Posterior cingulate gyrus (tissue), 11 donors: ENCODE data around the gene LINGO1.

Experiments used
- DNase-seq, 10 donors: peaks; one replicate each; pipeline versions ENCODE4 v3.0.0 to v3.0.0-alpha.2; 2020 to 2021; ENCODE audit warnings: mixed read lengths in 3 of 10
- intact Hi-C: fragments of 100-400 bp; cut with DNase I; formaldehyde crosslinking; loops from one replicate; pipeline ENCODE4 v1.15.1; 2023

LINGO1 gene

GRCh38 chr15:77632534-77633133 is at the start of gene LINGO1:
Gene LINGO1, minus strand, starts transcription at chr15:77632912. Its CDS starts 597 bp downstream, at chr15:77632315.
- intact Hi-C loops, result loop anchor here (1.0 to 10.0 kb wide), 4 partner anchors 55 to 242 kb away; no protein-coding TSS in a partner anchor
- peak in 9 of 10 donors; percentile 65 to 96 (median 72) for DNase-seq

GRCh38 chr15:77681362-77681761 is 48.6 kb upstream of the LINGO1 start:
- intact Hi-C loops, result no loop called here
- peak in 1 of 10 donors; percentile 12 for DNase-seq

GRCh38 chr15:77676569-77677375 is 44.1 kb upstream of the LINGO1 start:
- DNase-seq, result peak in 2 of 10 donors; percentile 57
- intact Hi-C loops, result no loop called here

- DNase-seq, result peak in 2 of 10 donors; percentile 62 to 80
- intact Hi-C loops, result no loop called here
Observed at GRCh38 chr15:77675806-77676415, 43.2 kb upstream of the LINGO1 start.

- intact Hi-C loops, result no loop called here
- DNase-seq, result peak in 3 of 10 donors; percentile 30 to 65 (median 53)
Observed at GRCh38 chr15:77674327-77674726, 41.6 kb upstream of the LINGO1 start.

- intact Hi-C loops, result no loop called here
- DNase-seq, result peak in 2 of 10 donors; percentile 72 to 85
Observed at GRCh38 chr15:77673866-77674265, 41.2 kb upstream of the LINGO1 start.

- intact Hi-C loops, result no loop called here
- DNase-seq, result peak in 2 of 10 donors; percentile 6 to 17
Observed at GRCh38 chr15:77672135-77672534, 39.4 kb upstream of the LINGO1 start.

GRCh38 chr15:77671362-77672056 is 38.8 kb upstream of the LINGO1 start:
- intact Hi-C loops, result no loop called here

GRCh38 chr15:77670558-77671361 is 38.0 kb upstream of the LINGO1 start:
- intact Hi-C loops, result no loop called here
- DNase-seq, result peak in 2 of 10 donors; percentile 39 to 81

More at GRCh38 chr15:77671362-77672056, 38.8 kb upstream of the LINGO1 start:
- peak in 2 of 10 donors; percentile 71 to 73 for DNase-seq

- intact Hi-C loops, result no loop called here
- peak in 1 of 10 donors; percentile 1 for DNase-seq
Observed at GRCh38 chr15:77669896-77670295, 37.2 kb upstream of the LINGO1 start.

- DNase-seq, result peak in 2 of 10 donors; percentile 68 to 77
- intact Hi-C loops, result no loop called here
Observed at GRCh38 chr15:77667338-77668234, 34.9 kb upstream of the LINGO1 start.

GRCh38 chr15:77666296-77666660 is 33.6 kb upstream of the LINGO1 start:
- DNase-seq, result peak in 3 of 10 donors; percentile 44 to 80 (median 68)
- intact Hi-C loops, result no loop called here

GRCh38 chr15:77665530-77666295 is 33.0 kb upstream of the LINGO1 start:
- intact Hi-C loops, result no loop called here
- DNase-seq, result peak in 3 of 10 donors; percentile 45 to 82 (median 81)

GRCh38 chr15:77664428-77664827 is 31.7 kb upstream of the LINGO1 start:
- peak in 1 of 10 donors; percentile 59 for DNase-seq

GRCh38 chr15:77663256-77663655 is 30.5 kb upstream of the LINGO1 start:
- intact Hi-C loops, result no loop called here

More at GRCh38 chr15:77664428-77664827, 31.7 kb upstream of the LINGO1 start:
- intact Hi-C loops, result no loop called here

GRCh38 chr15:77659350-77660321 is 26.9 kb upstream of the LINGO1 start:
- intact Hi-C loops, result loop anchor here (5.0 kb wide), 1 partner anchor 163 kb away; no protein-coding TSS in a partner anchor

More at GRCh38 chr15:77663256-77663655, 30.5 kb upstream of the LINGO1 start:
- DNase-seq, result peak in 1 of 10 donors; percentile 68

More at GRCh38 chr15:77659350-77660321, 26.9 kb upstream of the LINGO1 start:
- DNase-seq, result peak in 6 of 10 donors; percentile 37 to 91 (median 65)
